Measurements from ENCODE around the gene LAMC1. TPM values are rescaled to one million over a fixed set of nuclear protein-coding genes. Genes with fewer than 3 reads are reported as not detected.

LAMC1 gene
- total RNA-seq, 1 experiment from 2014 or later = 113 TPM

GRCh38 chr1:183126528-183126927 is 103.3 kb downstream of the LAMC1 start:
- H3K27ac ChIP-seq (ENCODE audit: low read length) = no peak overlapping the region
- no peak overlapping the region for H3K4me3 ChIP-seq (ENCODE audit: low read depth in 2 of 2, low read length in 2 of 2)
- no TSS peak for BruUV-seq (replicated peaks)
- CTCF ChIA-PET = no interaction called here
- no peaks in the 10 kb centered on the region for H3K27me3 ChIP-seq (ENCODE audit: control insufficient read depth, insufficient read depth, low read length)
- POLR2A ChIA-PET = no interaction called here
- DNase-seq (ENCODE audit: low read depth, low spot score) = no peak
- in situ Hi-C loops (cut with HindIII; ENCODE audit: low pct_unique_long_range_greater_than_20kb, low sequenced_read_pairs) = no loop called here
- intact Hi-C loops (cut with micrococcal nuclease; ENCODE audit: unreplicated experiment) = no loop called here
- no peaks in the 10 kb centered on the region for H3K9me3 ChIP-seq (ENCODE audit: control insufficient read depth, insufficient read depth, low read depth, low read length)
- ATAC-seq = no peak
- peaks cover 19% of the 10 kb centered on the region for H3K36me3 ChIP-seq (ENCODE audit: control insufficient read depth, insufficient read depth, low read length)
- no peaks in the 10 kb centered on the region for H3K4me1 ChIP-seq (ENCODE audit: control insufficient read depth, insufficient read depth, low read length)
- TF ChIP-seq REST (IDR thresholded peaks at IDR 0.05; ENCODE audit: insufficient read depth in 1 of 2, low read depth in 2 of 2, low read length in 1 of 2) = no peak
- TF ChIP-seq POLR2AphosphoS5 (IDR thresholded peaks at IDR 0.05; ENCODE audit: low read depth, low read length) = no peak
- TF ChIP-seq CTCF (IDR thresholded peaks at IDR 0.05) = no peak
- no peak for TF ChIP-seq TCF7L2 (IDR thresholded peaks at IDR 0.05; ENCODE audit: low read depth, low read length)
- TF ChIP-seq SIN3A (IDR thresholded peaks at IDR 0.05; ENCODE audit: borderline replicate concordance, insufficient read depth, low read depth, low read length) = no peak

- H3K4me1 ChIP-seq (ENCODE audit: control insufficient read depth, insufficient read depth, low read length) = no peaks in the 10 kb centered on the region
- ChIA-PET POLR2A (no interaction called here), CTCF (no interaction called here)
- no peak for DNase-seq (ENCODE audit: low read depth, low spot score)
- no TSS peak for BruUV-seq (replicated peaks)
- H3K9me3 ChIP-seq (ENCODE audit: control insufficient read depth, insufficient read depth, low read depth, low read length) = no peaks in the 10 kb centered on the region
- no peaks in the 10 kb centered on the region for H3K27me3 ChIP-seq (ENCODE audit: control insufficient read depth, insufficient read depth, low read length)
- intact Hi-C loops (cut with micrococcal nuclease; ENCODE audit: unreplicated experiment) (no loop called here), in situ Hi-C loops (cut with HindIII; ENCODE audit: low pct_unique_long_range_greater_than_20kb, low sequenced_read_pairs) (no loop called here)
- H3K4me3 ChIP-seq (ENCODE audit: low read depth in 2 of 2, low read length in 2 of 2) = no peak overlapping the region
- TF ChIP-seq CTCF (IDR thresholded peaks at IDR 0.05) (no peak), SIN3A (IDR thresholded peaks at IDR 0.05; ENCODE audit: borderline replicate concordance, insufficient read depth, low read depth, low read length) (no peak), TCF7L2 (IDR thresholded peaks at IDR 0.05; ENCODE audit: low read depth, low read length) (no peak), REST (IDR thresholded peaks at IDR 0.05; ENCODE audit: insufficient read depth in 1 of 2, low read depth in 2 of 2, low read length in 1 of 2) (no peak), POLR2AphosphoS5 (IDR thresholded peaks at IDR 0.05; ENCODE audit: low read depth, low read length) (no peak)
- no peak for ATAC-seq
- no peak overlapping the region for H3K27ac ChIP-seq (ENCODE audit: low read length)
- peaks cover 23% of the 10 kb centered on the region for H3K36me3 ChIP-seq (ENCODE audit: control insufficient read depth, insufficient read depth, low read length)
Measured at GRCh38 chr1:183129921-183130690, 106.9 kb downstream of the LAMC1 start.

Data from Panc1 (cell line).